Measurements from ENCODE around the gene SPTBN1. TPM values are rescaled to one million over a fixed set of nuclear protein-coding genes. Genes with fewer than 3 reads are reported as not detected.

The SPTBN1 gene
- total RNA-seq, 1 donor from 2014 or later: 217 TPM

GRCh38 chr2:54475919-54476318, 19.8 kb downstream of the SPTBN1 start:
- DNase-seq (ENCODE audit: low read depth, low spot score): no peak
- H3K27ac Mint-ChIP-seq (ENCODE audit: unreplicated experiment): no peak overlapping the region
- no peak overlapping the region for H3K4me3 Mint-ChIP-seq
- no peaks in the 10 kb centered on the region for H3K27me3 Mint-ChIP-seq (ENCODE audit: low read depth)
- TF ChIP-seq CTCF (conservative IDR thresholded peaks at IDR 0.05): no peak
- H3K36me3 Mint-ChIP-seq (ENCODE audit: low read depth): no peaks in the 10 kb centered on the region
- H3K9me3 Mint-ChIP-seq: no peaks in the 10 kb centered on the region
- H3K4me1 Mint-ChIP-seq: peaks cover 33% of the 10 kb centered on the region

DNA sequence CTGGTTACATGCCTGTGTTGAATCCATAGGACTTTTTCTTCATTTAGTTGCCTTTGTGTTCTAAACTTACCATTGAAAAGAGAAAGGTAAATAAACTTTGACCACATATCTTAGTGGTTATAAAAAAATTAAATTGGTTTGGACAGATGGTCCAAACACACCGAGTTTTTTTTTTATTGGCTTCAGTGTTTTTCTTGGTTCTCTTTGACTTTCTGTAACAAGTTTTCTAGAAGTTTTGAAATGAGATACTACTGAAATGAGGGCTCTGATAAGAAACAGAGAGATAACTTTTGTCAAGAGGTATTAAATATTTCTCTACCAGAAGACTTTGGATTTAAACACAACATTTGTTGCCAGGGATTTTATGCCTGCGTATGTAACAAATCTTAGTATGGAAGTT, 20.7 kb downstream of the SPTBN1 start:
- H3K27me3 Mint-ChIP-seq (ENCODE audit: low read depth): no peaks in the 10 kb centered on the region
- no peak overlapping the region for H3K27ac Mint-ChIP-seq (ENCODE audit: unreplicated experiment)
- no peaks in the 10 kb centered on the region for H3K9me3 Mint-ChIP-seq
- H3K4me1 Mint-ChIP-seq: peaks cover 34% of the 10 kb centered on the region
- H3K4me3 Mint-ChIP-seq: no peak overlapping the region
- H3K36me3 Mint-ChIP-seq (ENCODE audit: low read depth): no peaks in the 10 kb centered on the region
- no peak for DNase-seq (ENCODE audit: low read depth, low spot score)
- no peak for TF ChIP-seq CTCF (conservative IDR thresholded peaks at IDR 0.05)

- DNase-seq (ENCODE audit: low read depth, low spot score): no peak
- Mint-ChIP-seq H3K4me1 (peaks cover 38% of the 10 kb centered on the region), H3K4me3 (no peak overlapping the region), H3K36me3 (ENCODE audit: low read depth) (no peaks in the 10 kb centered on the region), H3K9me3 (no peaks in the 10 kb centered on the region), H3K27ac (ENCODE audit: unreplicated experiment) (no peak overlapping the region), H3K27me3 (ENCODE audit: low read depth) (no peaks in the 10 kb centered on the region)
- TF ChIP-seq CTCF (conservative IDR thresholded peaks at IDR 0.05): no peak
These were observed 21.8 kb downstream of the SPTBN1 start for GRCh38 chr2:54477896-54478295.

DNA sequence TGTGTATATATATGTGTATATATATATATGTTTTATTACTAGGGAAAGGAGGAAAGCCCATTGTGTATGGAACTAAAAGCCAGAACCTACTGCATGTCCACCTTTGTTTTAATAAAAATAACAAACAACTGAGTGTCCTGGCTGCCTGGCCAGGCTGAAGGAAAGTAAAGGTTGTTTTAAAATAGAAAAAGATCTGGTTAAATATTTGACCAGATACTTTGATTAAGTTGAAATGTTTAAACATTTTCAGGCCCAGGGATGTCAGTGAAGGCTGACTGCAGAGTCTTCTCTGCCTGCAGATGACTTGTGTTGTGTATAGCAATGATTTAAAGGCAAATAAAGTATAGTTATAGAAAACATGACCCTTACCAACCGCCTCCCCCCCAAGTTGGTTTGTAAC, 22.8 kb downstream of the SPTBN1 start:
- TF ChIP-seq CTCF (conservative IDR thresholded peaks at IDR 0.05): no peak
- no peaks in the 10 kb centered on the region for H3K9me3 Mint-ChIP-seq
- no peaks in the 10 kb centered on the region for H3K36me3 Mint-ChIP-seq (ENCODE audit: low read depth)
- no peak overlapping the region for H3K4me3 Mint-ChIP-seq
- peaks cover 39% of the 10 kb centered on the region for H3K4me1 Mint-ChIP-seq
- H3K27me3 Mint-ChIP-seq (ENCODE audit: low read depth): no peaks in the 10 kb centered on the region
- DNase-seq (ENCODE audit: low read depth, low spot score): no peak
- no peak overlapping the region for H3K27ac Mint-ChIP-seq (ENCODE audit: unreplicated experiment)

- Mint-ChIP-seq H3K36me3 (ENCODE audit: low read depth) (peaks cover 2% of the 10 kb centered on the region), H3K27ac (ENCODE audit: unreplicated experiment) (no peak overlapping the region), H3K4me1 (peaks cover 43% of the 10 kb centered on the region), H3K27me3 (ENCODE audit: low read depth) (no peaks in the 10 kb centered on the region), H3K9me3 (no peaks in the 10 kb centered on the region), H3K4me3 (no peak overlapping the region)
- TF ChIP-seq CTCF (conservative IDR thresholded peaks at IDR 0.05): no peak
- no peak for DNase-seq (ENCODE audit: low read depth, low spot score)
These were observed 23.3 kb downstream of the SPTBN1 start for GRCh38 chr2:54479424-54479823.

GRCh38 chr2:54480025-54480424, 23.9 kb downstream of the SPTBN1 start:
- Mint-ChIP-seq H3K27me3 (ENCODE audit: low read depth) (no peaks in the 10 kb centered on the region), H3K9me3 (peaks cover 2% of the 10 kb centered on the region), H3K4me3 (no peak overlapping the region), H3K36me3 (ENCODE audit: low read depth) (peaks cover 9% of the 10 kb centered on the region), H3K4me1 (peaks cover 49% of the 10 kb centered on the region), H3K27ac (ENCODE audit: unreplicated experiment) (no peak overlapping the region)
- no peak for TF ChIP-seq CTCF (conservative IDR thresholded peaks at IDR 0.05)
- DNase-seq (ENCODE audit: low read depth, low spot score): no peak
